IPS DF 4.7 (cell line): ENCODE measurements around the gene ZPR1.
"Not testable (repeated sequence)": the region's sequence is repeated elsewhere in the genome, so short reads cannot be mapped to it uniquely, and the experiment has no call there.

Experiments
- DNase-seq: peaks from one replicate; pipeline ENCODE4 v3.0.0-alpha.2; 2013; ENCODE audit warnings: low spot score; ENCODE audit errors: extremely low read depth

ZPR1 gene

GRCh38 chr11:116825434-116825833 lies 37.6 kb upstream of the ZPR1 start:
- no peak for DNase-seq

DNA sequence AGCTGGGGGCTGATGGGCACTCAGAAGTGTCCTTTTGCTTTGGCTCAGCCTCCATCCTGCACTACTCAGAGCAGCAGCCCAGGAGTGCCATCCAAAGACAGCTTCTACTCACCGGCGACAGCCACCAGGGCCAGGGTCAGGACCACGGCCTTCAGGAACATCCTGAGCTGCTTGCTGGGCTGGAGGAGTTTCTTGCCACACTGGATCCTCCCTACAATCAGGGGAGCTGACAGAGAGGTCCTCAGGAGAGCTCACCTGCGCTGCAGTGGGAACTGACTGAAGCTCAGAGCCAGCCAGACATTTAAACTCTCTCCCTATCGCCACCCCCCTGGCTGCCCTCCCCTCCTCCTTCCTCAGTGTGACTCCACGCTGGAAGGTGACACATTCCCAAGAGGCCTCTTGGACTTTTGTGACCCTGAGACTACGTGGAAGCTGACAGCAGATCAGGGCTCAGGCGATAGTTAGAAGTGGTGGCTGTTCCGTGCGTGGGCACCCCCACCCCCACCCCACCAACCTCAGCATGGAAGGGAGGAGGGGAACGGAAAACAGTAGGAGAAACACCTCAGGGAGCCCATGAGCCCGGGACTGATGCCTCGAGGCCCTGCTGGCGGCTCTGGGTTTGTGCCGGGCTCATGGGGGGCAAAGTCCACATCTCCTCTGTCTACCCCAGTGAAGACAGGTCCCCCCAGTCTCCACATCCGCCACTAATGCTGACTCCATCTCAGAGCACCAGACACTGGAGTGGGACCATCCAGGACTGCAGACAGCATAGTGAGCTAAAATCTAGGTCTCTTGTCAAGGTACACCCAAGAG lies 35.4 kb upstream of the ZPR1 start, which contains the start of gene APOA4:
Gene APOA4, minus strand, starts transcription at position 274 of the 813 bp plus-strand sequence. Its CDS starts 113 bp downstream, at position 161.
- DNase-seq: no peak

GRCh38 chr11:116822575-116822974 lies 34.8 kb upstream of the ZPR1 start:
- DNase-seq: no peak

GRCh38 chr11:116821050-116821918 lies 33.5 kb upstream of the ZPR1 start:
- DNase-seq: no peak

GRCh38 chr11:116819049-116819448 lies 31.2 kb upstream of the ZPR1 start:
- DNase-seq: no peak

GRCh38 chr11:116814502-116814901 lies 26.7 kb upstream of the ZPR1 start:
- DNase-seq: no peak

DNA sequence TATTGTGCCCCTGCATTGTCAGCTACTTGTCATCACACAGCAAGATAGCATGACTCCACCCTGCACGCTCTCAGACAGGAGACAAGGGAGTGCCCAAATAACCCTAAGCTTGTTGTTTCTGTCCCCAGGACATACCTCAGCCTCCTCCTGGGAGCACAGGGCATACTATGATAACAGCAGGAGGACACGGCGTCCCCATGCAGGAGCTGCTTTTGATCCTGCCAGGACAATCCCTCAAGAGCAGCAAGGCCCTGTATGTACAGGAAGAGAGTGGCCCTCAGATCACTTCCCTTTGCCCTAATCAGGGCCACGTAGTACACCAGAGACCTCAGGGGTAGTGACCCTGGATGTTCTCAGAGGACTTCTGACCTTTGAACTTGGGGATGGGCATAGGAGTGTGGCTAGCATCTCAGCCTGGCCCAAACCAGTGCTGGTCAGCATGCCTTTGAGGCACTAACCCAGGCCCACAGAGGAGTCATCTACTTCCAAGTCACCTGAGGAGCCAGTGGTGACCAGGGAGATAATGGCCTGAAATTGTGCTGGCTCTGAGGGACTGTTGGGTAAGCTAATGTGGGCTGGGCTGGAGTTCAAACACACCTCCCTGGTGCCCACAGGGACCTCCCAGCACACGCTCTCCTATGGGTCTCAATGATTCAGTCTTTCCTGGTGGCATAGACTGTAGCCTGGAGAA lies 26.1 kb upstream of the ZPR1 start:
- DNase-seq: no peak

DNA sequence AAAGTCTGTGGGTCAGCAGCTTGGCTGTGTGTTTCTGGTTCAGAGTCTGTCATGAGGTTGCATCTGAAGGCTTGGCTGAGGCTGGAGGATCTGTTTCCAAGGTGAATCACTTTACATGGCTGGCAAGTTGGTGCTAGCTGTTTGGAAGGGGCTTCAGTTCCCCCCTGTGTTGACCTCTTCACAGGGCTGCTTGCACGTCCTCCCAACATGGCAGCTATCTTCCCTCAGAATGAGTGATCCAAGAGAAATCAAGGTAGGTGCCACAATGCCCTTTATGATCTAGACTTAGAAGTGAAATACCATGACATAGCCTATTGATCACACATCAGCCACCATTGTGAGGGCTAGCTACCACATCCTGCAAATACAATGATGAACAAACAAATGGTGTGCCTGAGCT lies 25.3 kb upstream of the ZPR1 start:
- DNase-seq: no peak

- no peak for DNase-seq
Measured at GRCh38 chr11:116812109-116812508, 24.3 kb upstream of the ZPR1 start.

DNA sequence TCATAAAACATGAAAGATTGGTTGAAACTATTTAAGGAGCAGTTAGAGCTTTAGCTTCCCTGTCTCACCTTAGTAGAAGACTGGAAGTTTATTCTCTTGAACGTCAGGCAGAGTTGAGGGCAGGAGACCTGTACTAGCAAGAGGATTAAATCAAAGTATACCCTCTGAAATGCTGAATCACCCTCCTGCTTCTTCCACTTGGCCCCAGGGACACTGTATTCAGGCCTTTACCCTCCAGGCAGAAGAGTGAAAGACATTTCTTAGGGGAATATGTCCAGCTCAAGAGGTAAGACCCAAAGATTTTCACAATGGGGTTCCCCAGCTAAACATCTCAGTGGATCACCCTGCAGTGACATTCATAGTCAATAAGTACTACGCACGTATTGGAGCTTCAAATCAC lies 23.4 kb upstream of the ZPR1 start:
- no peak for DNase-seq

DNA sequence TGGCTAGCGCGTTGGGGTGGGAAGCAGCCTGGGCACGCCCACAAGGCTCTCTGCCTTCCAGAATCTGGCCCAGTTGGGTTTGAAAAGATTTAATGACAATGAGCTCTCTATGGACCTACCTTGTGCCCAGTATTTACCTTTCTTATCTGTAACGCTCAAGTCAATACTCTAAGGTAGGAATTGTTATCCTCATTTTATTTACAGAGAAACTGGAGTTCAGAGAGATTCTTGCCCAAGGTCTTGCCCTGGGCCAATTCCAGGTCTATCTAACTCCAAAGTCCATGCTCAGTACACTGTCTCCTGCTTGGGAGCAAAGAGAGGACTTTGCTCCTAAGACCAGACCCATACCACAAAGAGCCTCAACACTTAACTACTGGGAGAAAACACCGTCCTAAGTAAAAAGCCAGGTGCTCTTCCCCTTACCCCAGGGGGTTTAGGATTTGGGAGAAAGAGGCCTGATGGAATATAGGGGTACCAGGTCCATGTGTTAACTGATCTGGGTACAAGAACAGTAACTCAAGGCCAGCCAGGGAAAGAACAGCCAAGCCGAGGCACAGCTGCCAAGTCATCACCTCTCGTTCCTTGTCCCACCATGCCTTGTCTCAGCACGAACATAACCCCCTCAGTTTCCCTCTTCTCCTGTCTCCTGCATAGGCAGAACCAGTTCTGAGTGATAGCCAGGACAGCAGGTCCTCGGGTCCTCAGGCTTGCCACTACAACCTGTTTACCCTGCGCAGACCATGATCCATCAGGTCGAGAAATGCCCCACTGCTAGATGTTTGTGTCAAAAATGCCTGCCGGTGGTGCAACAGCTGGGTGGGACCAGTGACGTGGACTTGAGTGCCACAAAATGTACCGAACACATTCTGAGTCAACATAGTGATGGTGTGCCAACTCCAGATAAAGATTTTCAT lies 20.7 kb upstream of the ZPR1 start:
- DNase-seq: no peak

DNA sequence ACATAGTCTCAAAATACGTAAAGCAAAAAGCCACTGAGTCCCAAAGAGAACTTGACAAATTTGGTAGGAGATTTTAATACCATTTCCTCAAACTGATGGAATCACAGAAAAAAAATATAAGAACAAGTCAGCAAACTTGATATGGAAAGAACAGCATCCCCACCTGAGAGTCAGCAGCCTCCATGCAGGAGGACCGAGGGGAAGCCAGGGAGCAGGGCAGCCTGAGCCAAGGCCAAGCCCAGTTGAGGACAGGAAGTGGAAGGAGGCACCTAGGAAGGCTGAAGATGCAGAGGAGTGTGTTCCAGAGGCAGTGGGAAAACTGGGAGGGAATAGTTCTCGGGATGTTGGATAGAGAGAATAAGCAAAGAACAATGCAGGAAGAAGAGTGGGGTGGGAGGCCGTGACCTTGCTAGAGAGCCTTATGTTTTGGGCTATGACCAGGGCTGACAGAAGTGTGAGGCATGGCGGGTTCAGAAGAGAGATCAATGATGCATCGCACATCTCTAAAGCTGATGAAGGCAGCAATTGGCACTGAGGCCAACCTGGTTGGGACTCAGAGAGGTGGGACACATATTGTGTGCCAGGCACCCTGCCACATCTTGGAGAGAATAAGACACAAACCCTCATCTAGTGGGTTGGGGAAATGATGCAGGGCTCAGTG lies 19.9 kb upstream of the ZPR1 start:
- DNase-seq: no peak

DNA sequence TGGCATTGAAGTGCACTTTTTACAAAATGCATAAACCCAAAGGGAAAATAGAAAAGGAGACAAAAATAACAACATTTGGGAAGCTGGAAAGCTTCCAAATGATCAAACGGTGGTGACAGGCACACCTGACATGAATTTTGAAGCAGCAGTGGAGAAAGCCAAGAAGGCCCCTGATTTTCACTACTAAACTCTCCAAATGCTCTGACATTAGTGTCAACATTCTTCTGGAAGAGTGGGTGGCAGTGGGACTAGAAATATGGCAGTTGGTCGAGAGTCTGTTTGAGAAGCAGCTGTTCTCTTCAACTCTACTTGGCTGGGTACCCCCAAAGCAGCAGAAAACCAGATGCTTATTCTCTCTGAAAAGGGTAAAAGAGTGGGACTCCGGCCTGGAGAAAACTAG lies 16.2 kb upstream of the ZPR1 start:
- no peak for DNase-seq

GRCh38 chr11:116801662-116802061 lies 13.8 kb upstream of the ZPR1 start:
- DNase-seq: not testable (repeated sequence)

GRCh38 chr11:116800610-116801009 lies 12.8 kb upstream of the ZPR1 start:
- no peak for DNase-seq

DNA sequence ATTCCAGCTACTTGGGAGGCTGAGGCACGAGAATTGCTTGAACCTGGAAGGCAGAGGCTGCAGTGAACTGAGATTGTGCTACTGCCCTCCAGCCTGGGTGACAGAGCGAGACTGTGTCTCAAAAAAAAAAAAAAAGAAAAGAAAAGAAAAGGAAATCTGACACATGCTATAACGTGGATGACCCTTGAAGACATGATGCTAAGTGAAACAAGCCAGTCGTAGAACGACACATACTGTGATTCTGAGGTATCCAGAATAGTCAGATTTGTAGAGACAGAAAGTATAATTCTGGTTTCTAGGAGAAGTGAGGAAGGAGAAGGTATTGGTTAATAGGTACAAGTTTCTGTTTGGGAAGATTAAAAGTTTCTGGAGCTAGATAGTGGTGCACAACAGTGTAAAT lies 10.5 kb upstream of the ZPR1 start:
- DNase-seq: no peak

DNA sequence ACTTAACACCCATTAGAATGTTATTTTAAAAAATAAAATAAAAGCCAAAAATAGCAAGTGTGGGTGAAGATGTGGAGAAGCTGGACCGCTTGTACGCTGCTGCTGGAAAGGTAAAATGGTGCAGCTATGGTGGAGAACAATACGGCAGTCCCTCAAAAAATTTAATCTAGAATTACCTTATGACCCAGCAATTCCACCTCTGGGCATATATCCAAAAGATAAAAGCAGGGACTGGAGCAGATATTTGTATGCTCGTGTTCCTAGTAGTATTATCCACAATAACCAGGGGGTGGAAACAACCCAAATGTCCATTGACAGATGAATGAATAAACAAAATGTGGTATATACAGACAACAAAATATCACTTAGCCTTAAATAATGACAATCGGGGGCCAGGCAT lies 10.0 kb upstream of the ZPR1 start:
- DNase-seq: no peak

GRCh38 chr11:116796548-116796947 lies 8.7 kb upstream of the ZPR1 start:
- no peak for DNase-seq

DNA sequence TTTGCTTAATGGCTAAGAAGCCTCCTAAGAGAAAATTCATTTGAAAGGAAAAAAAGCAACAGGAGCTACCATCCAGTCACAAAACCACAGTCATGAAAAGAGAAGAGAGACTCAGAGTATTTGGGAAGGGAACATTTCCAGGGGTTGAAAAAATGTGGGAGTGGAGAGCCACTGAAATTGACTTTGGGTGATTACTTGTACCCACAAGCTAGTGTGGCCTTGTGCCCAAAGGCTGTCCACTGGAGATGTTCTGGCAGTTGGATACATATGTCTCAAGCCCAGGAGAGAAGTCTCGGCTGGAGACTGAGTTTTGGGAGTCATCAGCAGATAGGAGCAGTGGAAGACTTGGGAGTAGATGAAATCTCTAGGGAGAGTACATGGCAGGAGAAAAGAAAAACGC lies 7.0 kb upstream of the ZPR1 start:
- no peak for DNase-seq

DNA sequence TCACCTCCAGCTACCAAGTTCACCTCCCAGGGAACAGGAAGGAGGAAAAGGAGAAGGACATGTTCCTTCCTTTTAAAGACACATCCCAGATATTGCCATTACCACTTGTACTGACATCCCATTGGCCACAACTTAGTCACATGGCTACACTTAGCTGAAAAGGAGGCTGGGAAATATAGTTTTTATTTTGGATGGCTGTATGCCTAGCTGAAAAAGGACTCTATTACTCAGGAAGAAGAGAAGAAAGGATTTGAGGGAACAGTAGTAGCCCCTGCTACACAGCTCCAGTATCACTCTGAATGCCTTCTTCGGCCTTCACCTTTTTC lies 5.9 kb upstream of the ZPR1 start:
- DNase-seq: no peak
